ENCODE results near the gene RASSF3. TPM values are rescaled to one million over a fixed set of nuclear protein-coding genes. Genes with fewer than 3 reads are reported as not detected.
"Not testable (repeated sequence)": the region's sequence is repeated elsewhere in the genome, so short reads cannot be mapped to it uniquely, and the experiment has no call there.

RASSF3 gene
- total and polyA plus RNA-seq, 2 experiments from 2014 or later: 20.6 to 39.6 TPM

DNA sequence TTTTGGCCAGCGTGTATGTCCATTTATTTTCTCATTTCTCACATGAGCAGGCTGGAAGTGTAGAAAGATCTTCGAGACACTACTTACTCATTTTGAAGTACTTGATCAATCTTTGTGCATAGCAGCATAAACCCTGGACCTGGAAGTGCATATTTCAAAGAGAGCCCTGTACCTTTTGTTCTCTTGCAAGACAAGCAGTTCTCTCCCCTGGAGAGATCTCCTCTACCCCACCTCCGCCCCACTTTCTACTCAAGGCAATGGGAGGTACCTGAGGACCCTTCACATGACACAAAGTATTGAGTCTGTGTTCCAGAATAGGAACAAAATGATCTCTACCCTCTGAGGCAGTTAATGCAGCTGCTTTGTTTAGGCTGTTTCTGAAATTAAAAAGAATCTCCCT lies 27.4 kb upstream of the RASSF3 start (continued):
- TF ChIP-seq, protein P1, sequence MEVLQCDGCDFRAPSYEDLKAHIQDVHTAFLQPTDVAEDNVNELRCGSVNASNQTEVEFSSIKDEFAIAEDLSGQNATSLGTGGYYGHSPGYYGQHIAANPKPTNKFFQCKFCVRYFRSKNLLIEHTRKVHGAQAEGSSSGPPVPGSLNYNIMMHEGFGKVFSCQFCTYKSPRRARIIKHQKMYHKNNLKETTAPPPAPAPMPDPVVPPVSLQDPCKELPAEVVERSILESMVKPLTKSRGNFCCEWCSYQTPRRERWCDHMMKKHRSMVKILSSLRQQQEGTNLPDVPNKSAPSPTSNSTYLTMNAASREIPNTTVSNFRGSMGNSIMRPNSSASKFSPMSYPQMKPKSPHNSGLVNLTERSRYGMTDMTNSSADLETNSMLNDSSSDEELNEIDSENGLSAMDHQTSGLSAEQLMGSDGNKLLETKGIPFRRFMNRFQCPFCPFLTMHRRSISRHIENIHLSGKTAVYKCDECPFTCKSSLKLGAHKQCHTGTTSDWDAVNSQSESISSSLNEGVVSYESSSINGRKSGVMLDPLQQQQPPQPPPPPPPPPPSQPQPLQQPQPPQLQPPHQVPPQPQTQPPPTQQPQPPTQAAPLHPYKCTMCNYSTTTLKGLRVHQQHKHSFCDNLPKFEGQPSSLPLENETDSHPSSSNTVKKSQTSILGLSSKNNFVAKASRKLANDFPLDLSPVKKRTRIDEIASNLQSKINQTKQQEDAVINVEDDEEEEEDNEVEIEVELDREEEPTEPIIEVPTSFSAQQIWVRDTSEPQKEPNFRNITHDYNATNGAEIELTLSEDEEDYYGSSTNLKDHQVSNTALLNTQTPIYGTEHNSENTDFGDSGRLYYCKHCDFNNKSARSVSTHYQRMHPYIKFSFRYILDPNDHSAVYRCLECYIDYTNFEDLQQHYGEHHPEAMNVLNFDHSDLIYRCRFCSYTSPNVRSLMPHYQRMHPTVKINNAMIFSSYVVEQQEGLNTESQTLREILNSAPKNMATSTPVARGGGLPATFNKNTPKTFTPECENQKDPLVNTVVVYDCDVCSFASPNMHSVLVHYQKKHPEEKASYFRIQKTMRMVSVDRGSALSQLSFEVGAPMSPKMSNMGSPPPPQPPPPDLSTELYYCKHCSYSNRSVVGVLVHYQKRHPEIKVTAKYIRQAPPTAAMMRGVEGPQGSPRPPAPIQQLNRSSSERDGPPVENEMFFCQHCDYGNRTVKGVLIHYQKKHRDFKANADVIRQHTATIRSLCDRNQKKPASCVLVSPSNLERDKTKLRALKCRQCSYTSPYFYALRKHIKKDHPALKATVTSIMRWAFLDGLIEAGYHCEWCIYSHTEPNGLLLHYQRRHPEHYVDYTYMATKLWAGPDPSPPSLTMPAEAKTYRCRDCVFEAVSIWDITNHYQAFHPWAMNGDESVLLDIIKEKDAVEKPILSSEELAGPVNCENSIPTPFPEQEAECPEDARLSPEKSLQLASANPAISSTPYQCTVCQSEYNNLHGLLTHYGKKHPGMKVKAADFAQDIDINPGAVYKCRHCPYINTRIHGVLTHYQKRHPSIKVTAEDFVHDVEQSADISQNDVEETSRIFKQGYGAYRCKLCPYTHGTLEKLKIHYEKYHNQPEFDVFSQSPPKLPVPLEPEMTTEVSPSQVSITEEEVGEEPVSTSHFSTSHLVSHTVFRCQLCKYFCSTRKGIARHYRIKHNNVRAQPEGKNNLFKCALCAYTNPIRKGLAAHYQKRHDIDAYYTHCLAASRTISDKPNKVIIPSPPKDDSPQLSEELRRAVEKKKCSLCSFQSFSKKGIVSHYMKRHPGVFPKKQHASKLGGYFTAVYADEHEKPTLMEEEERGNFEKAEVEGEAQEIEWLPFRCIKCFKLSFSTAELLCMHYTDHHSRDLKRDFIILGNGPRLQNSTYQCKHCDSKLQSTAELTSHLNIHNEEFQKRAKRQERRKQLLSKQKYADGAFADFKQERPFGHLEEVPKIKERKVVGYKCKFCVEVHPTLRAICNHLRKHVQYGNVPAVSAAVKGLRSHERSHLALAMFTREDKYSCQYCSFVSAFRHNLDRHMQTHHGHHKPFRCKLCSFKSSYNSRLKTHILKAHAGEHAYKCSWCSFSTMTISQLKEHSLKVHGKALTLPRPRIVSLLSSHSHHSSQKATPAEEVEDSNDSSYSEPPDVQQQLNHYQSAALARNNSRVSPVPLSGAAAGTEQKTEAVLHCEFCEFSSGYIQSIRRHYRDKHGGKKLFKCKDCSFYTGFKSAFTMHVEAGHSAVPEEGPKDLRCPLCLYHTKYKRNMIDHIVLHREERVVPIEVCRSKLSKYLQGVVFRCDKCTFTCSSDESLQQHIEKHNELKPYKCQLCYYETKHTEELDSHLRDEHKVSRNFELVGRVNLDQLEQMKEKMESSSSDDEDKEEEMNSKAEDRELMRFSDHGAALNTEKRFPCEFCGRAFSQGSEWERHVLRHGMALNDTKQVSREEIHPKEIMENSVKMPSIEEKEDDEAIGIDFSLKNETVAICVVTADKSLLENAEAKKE (CRISPR knock-in tag; IDR thresholded peaks at IDR 0.05): no peak
- TF ChIP-seq ZNF331 (CRISPR knock-in tag; IDR thresholded peaks at IDR 0.05; ENCODE audit: low read depth): no peak
- TF ChIP-seq, protein P2, sequence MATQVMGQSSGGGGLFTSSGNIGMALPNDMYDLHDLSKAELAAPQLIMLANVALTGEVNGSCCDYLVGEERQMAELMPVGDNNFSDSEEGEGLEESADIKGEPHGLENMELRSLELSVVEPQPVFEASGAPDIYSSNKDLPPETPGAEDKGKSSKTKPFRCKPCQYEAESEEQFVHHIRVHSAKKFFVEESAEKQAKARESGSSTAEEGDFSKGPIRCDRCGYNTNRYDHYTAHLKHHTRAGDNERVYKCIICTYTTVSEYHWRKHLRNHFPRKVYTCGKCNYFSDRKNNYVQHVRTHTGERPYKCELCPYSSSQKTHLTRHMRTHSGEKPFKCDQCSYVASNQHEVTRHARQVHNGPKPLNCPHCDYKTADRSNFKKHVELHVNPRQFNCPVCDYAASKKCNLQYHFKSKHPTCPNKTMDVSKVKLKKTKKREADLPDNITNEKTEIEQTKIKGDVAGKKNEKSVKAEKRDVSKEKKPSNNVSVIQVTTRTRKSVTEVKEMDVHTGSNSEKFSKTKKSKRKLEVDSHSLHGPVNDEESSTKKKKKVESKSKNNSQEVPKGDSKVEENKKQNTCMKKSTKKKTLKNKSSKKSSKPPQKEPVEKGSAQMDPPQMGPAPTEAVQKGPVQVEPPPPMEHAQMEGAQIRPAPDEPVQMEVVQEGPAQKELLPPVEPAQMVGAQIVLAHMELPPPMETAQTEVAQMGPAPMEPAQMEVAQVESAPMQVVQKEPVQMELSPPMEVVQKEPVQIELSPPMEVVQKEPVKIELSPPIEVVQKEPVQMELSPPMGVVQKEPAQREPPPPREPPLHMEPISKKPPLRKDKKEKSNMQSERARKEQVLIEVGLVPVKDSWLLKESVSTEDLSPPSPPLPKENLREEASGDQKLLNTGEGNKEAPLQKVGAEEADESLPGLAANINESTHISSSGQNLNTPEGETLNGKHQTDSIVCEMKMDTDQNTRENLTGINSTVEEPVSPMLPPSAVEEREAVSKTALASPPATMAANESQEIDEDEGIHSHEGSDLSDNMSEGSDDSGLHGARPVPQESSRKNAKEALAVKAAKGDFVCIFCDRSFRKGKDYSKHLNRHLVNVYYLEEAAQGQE (IDR thresholded peaks at IDR 0.05; ENCODE audit: unreplicated experiment): no peak

DNA sequence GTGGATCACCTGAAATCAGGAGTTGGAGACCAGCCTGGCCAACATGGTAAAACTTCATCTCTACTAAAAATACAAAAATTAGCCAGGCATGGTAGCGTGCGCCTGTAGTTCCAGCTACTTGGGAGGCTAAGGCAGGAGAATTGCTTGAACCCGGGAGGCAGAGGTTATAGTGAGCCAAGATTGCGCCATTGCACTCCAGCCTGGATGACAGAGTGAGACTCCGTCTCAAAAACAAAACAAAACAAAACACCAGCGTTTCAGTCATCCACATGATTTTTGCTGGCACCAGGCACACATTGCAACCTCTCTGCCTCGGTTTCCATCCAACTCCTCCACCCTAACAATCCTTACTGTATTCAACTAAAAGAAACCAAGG lies 26.9 kb upstream of the RASSF3 start:
- not testable (repeated sequence) for H3K4me3 ChIP-seq; H4K20me1 ChIP-seq (replicated peaks; ENCODE audit: insufficient read depth); DNase-seq (ENCODE audit: low spot score); H3K27me3 ChIP-seq (ENCODE audit: insufficient read depth); H3K79me2 ChIP-seq (replicated peaks; ENCODE audit: insufficient read depth); H3K9me2 ChIP-seq (ENCODE audit: insufficient read depth); H3K27ac ChIP-seq (ENCODE audit: low read depth); H3K27me3 Mint-ChIP-seq (ENCODE audit: insufficient read depth, low read depth, poor library complexity); H3K4me2 ChIP-seq; H3F3A ChIP-seq (replicated peaks; ENCODE audit: low read depth); H3K36me3 Mint-ChIP-seq (ENCODE audit: low read depth); H3K4me3 Mint-ChIP-seq; H3K36me3 ChIP-seq (ENCODE audit: insufficient read depth); H3K9me3 Mint-ChIP-seq; ATAC-seq; H3K27ac Mint-ChIP-seq
- Histone ChIP-seq H2AFZ (peak overlapping the region; percentile 78), H3K4me1 (ENCODE audit: insufficient read depth) (peaks cover 10% of the 10 kb centered on the region)
- peaks cover 22% of the 10 kb centered on the region for H3K4me1 Mint-ChIP-seq
